HG03432 (cell line): ENCODE results near the gene ATE1.

ENCODE experiments used
- ATAC-seq: cut with Tn5 transposase; IDR thresholded peaks from one replicate; pipeline ENCODE4 v1.9.1; 2021; ENCODE audit warnings: mild to moderate bottlenecking, moderate library complexity; ENCODE audit not compliant: unreplicated experiment

The ATE1 gene

GRCh38 chr10:121879476-121879875, 48.4 kb downstream of the ATE1 start:
- ATAC-seq = no peak

- no peak for ATAC-seq
These were observed 54.6 kb downstream of the ATE1 start for GRCh38 chr10:121873236-121873635.

GRCh38 chr10:121870413-121870812, 57.4 kb downstream of the ATE1 start:
- no peak for ATAC-seq

- ATAC-seq = no peak
These were observed 62.3 kb downstream of the ATE1 start for GRCh38 chr10:121865554-121865953.

GRCh38 chr10:121864653-121865052, 63.2 kb downstream of the ATE1 start:
- ATAC-seq = no peak

- no peak for ATAC-seq
These were observed 63.7 kb downstream of the ATE1 start for GRCh38 chr10:121864168-121864567.

- no peak for ATAC-seq
These were observed 65.2 kb downstream of the ATE1 start for GRCh38 chr10:121862649-121863048.

- ATAC-seq = no peak
These were observed 65.8 kb downstream of the ATE1 start for GRCh38 chr10:121862042-121862441.

GRCh38 chr10:121860810-121861209, 67.0 kb downstream of the ATE1 start:
- ATAC-seq = no peak

GRCh38 chr10:121854809-121855445, 72.9 kb downstream of the ATE1 start:
- ATAC-seq = no peak

GRCh38 chr10:121853950-121854349, 73.9 kb downstream of the ATE1 start:
- ATAC-seq = no peak

- no peak for ATAC-seq
These were observed 76.0 kb downstream of the ATE1 start for GRCh38 chr10:121851786-121852185.

GRCh38 chr10:121848082-121848481, 79.7 kb downstream of the ATE1 start:
- ATAC-seq = no peak

- ATAC-seq = no peak
These were observed 81.3 kb downstream of the ATE1 start for GRCh38 chr10:121846555-121846954.

GRCh38 chr10:121845044-121845784, 82.6 kb downstream of the ATE1 start:
- ATAC-seq = no peak

GRCh38 chr10:121844537-121844936, 83.3 kb downstream of the ATE1 start:
- no peak for ATAC-seq

- ATAC-seq = no peak
These were observed 84.5 kb downstream of the ATE1 start for GRCh38 chr10:121843379-121843778.

GRCh38 chr10:121841862-121842261, 86.0 kb downstream of the ATE1 start:
- no peak for ATAC-seq

- ATAC-seq = no peak
These were observed 88.9 kb downstream of the ATE1 start for GRCh38 chr10:121838931-121839330.

GRCh38 chr10:121838149-121838548, 89.7 kb downstream of the ATE1 start:
- no peak for ATAC-seq

- ATAC-seq = no peak
These were observed 91.7 kb downstream of the ATE1 start for GRCh38 chr10:121836171-121836570.

- no peak for ATAC-seq
These were observed 92.5 kb downstream of the ATE1 start for GRCh38 chr10:121835376-121835775.

GRCh38 chr10:121834757-121835156, 93.1 kb downstream of the ATE1 start:
- ATAC-seq = no peak
